OCI-M2 (cell line): Measurements from ENCODE around the gene SLCO1A2.

ENCODE experiments used
- DNase-seq: peaks from one replicate; lab custom pipeline; 2025; ENCODE audit not compliant: unreplicated experiment; lab: John Stamatoyannopoulos, UW

The SLCO1A2 gene

GRCh38 chr12:21220266-21220665 lies 114.5 kb downstream of the SLCO1A2 start:
- DNase-seq = no peak

DNA sequence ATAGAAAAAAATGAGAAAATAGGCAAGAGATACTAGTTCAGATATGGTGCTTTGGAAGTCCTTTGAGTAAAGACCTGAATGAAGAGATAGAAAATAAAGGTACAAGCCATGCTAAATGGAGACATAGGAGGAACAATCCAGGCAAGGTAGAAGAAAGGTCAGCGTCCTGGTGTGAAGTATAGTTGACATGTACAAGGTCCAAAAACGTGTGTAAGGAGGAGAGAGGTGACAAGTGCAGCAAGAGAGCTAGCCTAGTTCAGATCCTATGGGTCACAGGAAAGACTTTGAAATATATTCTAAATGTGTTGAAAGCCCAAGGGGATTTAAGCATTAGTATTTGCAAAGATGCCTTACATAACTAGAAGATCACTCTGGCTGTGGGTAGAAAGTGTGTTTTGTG lies 115.5 kb downstream of the SLCO1A2 start:
- no peak for DNase-seq
